HepG2 (cell line): Measurements from ENCODE around the gene IGLON5. TPM values are rescaled to one million over a fixed set of nuclear protein-coding genes. Genes with fewer than 3 reads are reported as not detected.

Experiments used
- ATAC-seq: fragments of 200-7000 bp; cut with Tn5 transposase; 3 replicates; pipeline ENCODE4 v1.9.1; 2020; ENCODE audit warnings: mild to moderate bottlenecking, moderate library complexity
- BruUV-seq: library from RNA; stranded (reverse); fragments of 400-500 nt; replicated peaks from 2 replicates; lab custom pipeline; 2021; lab: Mats Ljungman, UMichigan
- CTCF ChIA-PET: fragments of 300-600 bp; formaldehyde crosslinking; extraction: SDS; loops from one replicate; lab custom pipeline; 2021; ENCODE audit warnings: low total read pairs, inconsistent platforms, low intra/inter-chr PET ratio; lab: Yijun Ruan, JAX
- POLR2A ChIA-PET: fragments of 350-600 bp; sonication (Branson Sonifier 250); formaldehyde crosslinking; loops from one replicate; lab custom pipeline; 2020; ENCODE audit warnings: antibody characterized with exemption, inconsistent platforms; lab: Yijun Ruan, JAX
- DNase-seq: peaks from one replicate; pipeline ENCODE4 v3.0.0-alpha.2; 2015; ENCODE audit warnings: low spot score
- FAIRE-seq: peaks from 3 replicates; lab custom pipeline; 2011; peaks lifted over from hg19 to GRCh38; lab: Jason Lieb, UNC
- H2AFZ ChIP-seq: one replicate; pipeline ENCODE4 v1.6.1; 2011; ENCODE audit warnings: low read length, inconsistent platforms
- H3K27ac ChIP-seq: fragments of 300-600 bp; 3 replicates; pipeline ENCODE4 v1.8.0; 2011; ENCODE audit warnings: mixed run types, mild to moderate bottlenecking, mixed read lengths, low read length, inconsistent platforms; ENCODE audit not compliant: insufficient read depth; ENCODE audit errors: extremely low read length
- H3K27me3 ChIP-seq, 2 experiments: fragments of 200-600 bp in 1 of 2; 2 replicates in 1 of 2; 3 replicates in 1 of 2; pipeline versions ENCODE4 v1.6.0 to v1.8.0; 2011; ENCODE audit warnings: low read length in 2 of 2, mild to moderate bottlenecking in 2 of 2, moderate library complexity in 2 of 2, inconsistent platforms in 1 of 2; ENCODE audit not compliant: insufficient read depth in 2 of 2, control insufficient read depth in 1 of 2
- H3K36me3 ChIP-seq, 2 experiments: fragments of 200-600 bp in 1 of 2; replicated peaks in 1 of 2; 2 replicates in 1 of 2; 3 replicates in 1 of 2; pipeline versions ENCODE4 v1.5.1 to v1.8.0; 2011; ENCODE audit warnings: low read length in 2 of 2, inconsistent platforms in 1 of 2; ENCODE audit not compliant: insufficient read depth in 2 of 2, control insufficient read depth in 1 of 2
- H3K4me1 ChIP-seq: 2 replicates; pipeline ENCODE4 v1.5.1; 2012; ENCODE audit warnings: low read length, inconsistent platforms; ENCODE audit not compliant: insufficient read depth
- H3K4me2 ChIP-seq: 2 replicates; pipeline ENCODE4 v1.6.0; 2011; ENCODE audit warnings: low read depth, low read length, inconsistent platforms
- H3K4me3 ChIP-seq, 3 experiments: fragments of 200-600 bp in 1 of 3; sonication (generic), shearing (Covaris generic) in 1 of 3; replicated peaks in 1 of 3; 2 replicates each; pipeline ENCODE4 v1.5.1; 2011 to 2016; ENCODE audit warnings: low read length in 3 of 3, inconsistent platforms in 2 of 3, low read depth in 2 of 3, mild to moderate bottlenecking in 2 of 3, control low read depth in 1 of 3, mixed read lengths in 1 of 3; ENCODE audit not compliant: insufficient read depth in 1 of 3
- H3K79me2 ChIP-seq: one replicate; pipeline ENCODE4 v1.6.1; 2011; ENCODE audit warnings: low read length, inconsistent platforms; ENCODE audit not compliant: insufficient read depth
- H3K9ac ChIP-seq: 2 replicates; pipeline ENCODE4 v1.6.0; 2011; ENCODE audit warnings: mild to moderate bottlenecking, low read depth, low read length, inconsistent platforms; ENCODE audit not compliant: insufficient read depth
- H3K9me3 ChIP-seq: 2 replicates; pipeline ENCODE4 v1.5.1; 2012; ENCODE audit warnings: mild to moderate bottlenecking, low read length
- H4K20me1 ChIP-seq: 2 replicates; pipeline ENCODE4 v1.6.0; 2011; ENCODE audit warnings: inconsistent platforms, mild to moderate bottlenecking, low read length, moderate library complexity; ENCODE audit not compliant: insufficient read depth
- ASH2L ChIP-seq: fragments of 300-600, 200-600 bp; sonication (generic); IDR thresholded peaks from 2 replicates; pipeline ENCODE4 v1.7.0; 2017; ENCODE audit warnings: low read depth, mild to moderate bottlenecking, moderate library complexity, mixed read lengths, low read length; ENCODE audit not compliant: insufficient read length
- BRCA1 ChIP-seq: sonication (generic); formaldehyde crosslinking; IDR thresholded peaks from 2 replicates; pipeline ENCODE4 v1.4.0; 2020; ENCODE audit warnings: missing genetic modification reagents
- FUBP1 ChIP-seq: sonication (generic); formaldehyde crosslinking; IDR thresholded peaks from 2 replicates; pipeline ENCODE4 v1.5.1; 2020; ENCODE audit warnings: missing genetic modification reagents, mild to moderate bottlenecking, borderline replicate concordance
- HOXA9 ChIP-seq: sonication (generic); formaldehyde crosslinking; IDR thresholded peaks from 2 replicates; pipeline ENCODE4 v1.8.1; 2022; ENCODE audit warnings: missing genetic modification reagents, mild to moderate bottlenecking, moderate library complexity, borderline replicate concordance
- MXI1 ChIP-seq: IDR thresholded peaks from 3 replicates; pipeline ENCODE4 v1.6.1; 2012; ENCODE audit warnings: low read depth, low read length, inconsistent platforms, borderline replicate concordance
- NR2F2 ChIP-seq: IDR thresholded peaks from 2 replicates; pipeline ENCODE4 v1.6.1; 2012; ENCODE audit warnings: low read depth, inconsistent platforms, borderline replicate concordance
- TBX3 ChIP-seq: fragments of 450-650 bp; IDR thresholded peaks from 2 replicates; pipeline ENCODE4 v1.6.1; 2017; ENCODE audit warnings: antibody characterized with exemption, mild to moderate bottlenecking, inconsistent platforms, borderline replicate concordance
- TFE3 ChIP-seq: IDR thresholded peaks from 2 replicates; pipeline ENCODE4 v1.6.1; 2016
- ZNF670 ChIP-seq: sonication (generic); formaldehyde crosslinking; IDR thresholded peaks from 2 replicates; pipeline ENCODE4 v1.8.0; 2022; ENCODE audit warnings: mild to moderate bottlenecking, missing genetic modification reagents, borderline replicate concordance
- ZNF687 ChIP-seq: sonication (generic); formaldehyde crosslinking; IDR thresholded peaks from 2 replicates; pipeline ENCODE4 v1.5.1; 2020; ENCODE audit warnings: mild to moderate bottlenecking, missing genetic modification reagents, moderate library complexity
- ZNF841 ChIP-seq: sonication (generic); formaldehyde crosslinking; IDR thresholded peaks from 2 replicates; pipeline ENCODE4 v1.8.1; 2023; ENCODE audit warnings: missing genetic modification reagents, borderline replicate concordance
- WGBS: methylation state at CpG from one replicate; pipeline ENCODE4 v1.1.6; 2017; ENCODE audit warnings: low lambda C conversion rate; 5-methylcytosine and 5-hydroxymethylcytosine counted together
- in situ Hi-C: cut with HindIII; loops from 2 replicates; pipeline ENCODE4 v1.10.0; 2017; ENCODE audit warnings: low pct_unique_long_range_greater_than_20kb; ENCODE audit not compliant: extremely low pct_ligation_motif_present
- intact Hi-C: fragments of 100-400 bp; cut with micrococcal nuclease; formaldehyde crosslinking; loops from one replicate; pipeline ENCODE4 v1.10.0; 2022; ENCODE audit not compliant: unreplicated experiment
- polyA plus RNA-seq, 8 experiments: library from polyadenylated mRNA; depleted of rRNA in 3 of 8; stranded (reverse) in 7 of 8; unstranded in 1 of 8; fragments of >200 nt; fragmentation: Illumina TruSeq in 4 of 8; extraction: Trizol in 4 of 8; gene quantifications; 2 replicates each; pipeline versions ENCODE4 v1.2.1 to v1.2.3, GENCODE V29; 2011 to 2016; ENCODE audit warnings: low read depth in 4 of 8, missing spikeins in 1 of 8, mixed read lengths in 1 of 8; ENCODE audit not compliant: insufficient read depth in 1 of 8
- total RNA-seq, 5 experiments: library from RNA; depleted of rRNA; stranded (reverse); fragments of >200 nt; fragmentation: Illumina TruSeq; extraction: Trizol; gene quantifications; 2 replicates each; pipeline ENCODE4 v1.2.3, GENCODE V29; 2016; ENCODE audit warnings: low read depth in 1 of 5
- TF ChIP-seq, protein P1 (sequence below): IDR thresholded peaks from 2 replicates; pipeline ENCODE4 v1.6.1; 2016; ENCODE audit warnings: control low read depth

IGLON5 gene
- total and polyA plus RNA-seq, 2 of the 13 experiments (the other 11 are each of a cell fraction or from before 2014, with no cell fraction given), result 0.04 to 5.7 TPM

DNA sequence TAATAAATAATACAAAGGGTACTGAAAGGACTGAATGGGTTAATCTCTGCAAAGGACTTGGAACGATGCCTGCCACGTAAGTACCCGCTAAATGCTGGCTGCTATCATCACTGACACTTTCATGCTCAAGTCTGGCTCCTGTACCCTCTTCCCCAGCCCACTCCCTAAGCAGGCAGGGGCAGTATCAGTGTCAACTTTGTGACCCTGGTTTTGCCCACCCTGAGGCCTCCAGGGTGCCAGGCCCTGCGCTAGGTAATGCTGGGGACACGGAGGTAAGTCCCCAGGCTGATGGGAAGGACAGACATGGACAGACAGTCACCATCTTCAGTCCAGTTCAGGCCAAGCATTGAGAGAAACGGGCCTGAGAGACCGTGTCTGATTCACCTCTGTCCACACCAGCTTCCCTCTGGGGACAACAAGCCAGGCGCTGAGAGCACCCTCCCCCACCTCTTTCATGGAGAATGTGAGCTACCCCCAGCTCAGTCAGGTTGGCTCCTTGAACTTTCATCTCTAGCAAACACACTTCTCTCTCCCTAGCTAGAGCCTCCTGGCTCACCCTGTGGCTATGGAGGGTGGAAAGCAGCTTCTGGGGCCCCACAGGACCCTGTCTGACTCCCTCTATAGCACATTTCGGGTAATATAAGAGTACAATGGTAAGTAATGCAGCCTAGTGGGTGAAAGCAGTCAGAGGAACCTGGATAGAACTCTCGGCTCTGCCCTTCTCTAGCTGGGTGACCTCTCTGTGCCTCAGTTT lies 53.9 kb downstream of the IGLON5 start (continued):
- TF ChIP-seq ZNF670 (CRISPR knock-in tag) (no peak; the same call in none of the 2 replicates), TBX3 (no peak), FUBP1 (peak; percentile 96; the same call in 1 of the 2 replicates)

GRCh38 chr19:51365965-51366388 lies 54.5 kb downstream of the IGLON5 start, which contains the start of gene ETFB:
Gene ETFB, minus strand, starts transcription at chr19:51366388. Its CDS starts 62 bp downstream, at chr19:51366326.
- in situ Hi-C loops (no loop called here), intact Hi-C loops (no loop called here)
- Histone ChIP-seq H3K79me2 (peaks cover 40% of the 10 kb centered on the region), H3K27ac (peak within 1 kb of the TSS; percentile 100), H3K4me1 (peaks cover 55% of the 10 kb centered on the region), H3K4me3 (peak within 1 kb of the TSS; percentile 80 to 94 (median 94)), H4K20me1 (no peaks in the 10 kb centered on the region), H3K9ac (peak within 1 kb of the TSS; percentile 100), H2AFZ (no peak within 1 kb of the TSS), H3K27me3 (peaks cover 0 to 7% of the 10 kb centered on the region in 2 experiments; a peak in 2 of 5 replicates), H3K9me3 (no peaks in the 10 kb centered on the region), H3K36me3 (no peaks in the 10 kb centered on the region), H3K4me2 (peak within 1 kb of the TSS; percentile 100)
- DNase-seq (no peak), ATAC-seq (no peak), FAIRE-seq (no peak)
- BruUV-seq, result TSS peak; percentile 87
- ChIA-PET POLR2A (interaction anchor here (0.6 to 7.8 kb wide), 12 partner anchors 10 to 855 kb away, joined by 3 to 309 read pairs (median 6); partner anchors contain the start of genes C19orf84, LIM2 and VSIG10L), CTCF (no interaction called here)
- WGBS, result under 1% methylated on average over 16 of the region's 27 CpGs
- TF ChIP-seq ZNF687 (peak; percentile 79), ASH2L (peak; percentile 14), MXI1 (peak; percentile 63; the same call in 1 of the 3 replicates), TFE3 (no peak), NR2F2 (peak; percentile 70; the same call in 1 of the 2 replicates), ZNF841 (CRISPR knock-in tag) (no peak), BRCA1 (CRISPR knock-in tag) (0 out of 2 replicates have a peak, but pooled peaks have one; percentile 75), HOXA9 (CRISPR knock-in tag) (no peak)
- TF ChIP-seq, protein P1, sequence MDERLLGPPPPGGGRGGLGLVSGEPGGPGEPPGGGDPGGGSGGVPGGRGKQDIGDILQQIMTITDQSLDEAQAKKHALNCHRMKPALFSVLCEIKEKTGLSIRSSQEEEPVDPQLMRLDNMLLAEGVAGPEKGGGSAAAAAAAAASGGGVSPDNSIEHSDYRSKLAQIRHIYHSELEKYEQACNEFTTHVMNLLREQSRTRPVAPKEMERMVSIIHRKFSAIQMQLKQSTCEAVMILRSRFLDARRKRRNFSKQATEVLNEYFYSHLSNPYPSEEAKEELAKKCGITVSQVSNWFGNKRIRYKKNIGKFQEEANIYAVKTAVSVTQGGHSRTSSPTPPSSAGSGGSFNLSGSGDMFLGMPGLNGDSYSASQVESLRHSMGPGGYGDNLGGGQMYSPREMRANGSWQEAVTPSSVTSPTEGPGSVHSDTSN (CRISPR knock-in tag), result no peak
